HTR-8/SVneo (cell line): ENCODE data around the gene MRPL10.

Experiments used
- DNase-seq: peaks from one replicate; pipeline ENCODE4 v3.0.0; 2011; ENCODE audit warnings: low spot score, mixed read lengths; ENCODE audit not compliant: insufficient read length
- FAIRE-seq: peaks from 2 replicates; lab custom pipeline; 2011; peaks lifted over from hg19 to GRCh38; lab: Jason Lieb, UNC

MRPL10 gene

GRCh38 chr17:47818002-47818695, 13.2 kb downstream of the MRPL10 start:
- FAIRE-seq, result no peak
- no peak for DNase-seq

GRCh38 chr17:47816947-47817346, 14.4 kb downstream of the MRPL10 start:
- no peak for FAIRE-seq
- DNase-seq, result no peak

GRCh38 chr17:47816111-47816735, 15.1 kb downstream of the MRPL10 start:
- DNase-seq (no peak), FAIRE-seq (peak; percentile 44)

GRCh38 chr17:47815106-47815918, 16.0 kb downstream of the MRPL10 start:
- no peak for FAIRE-seq
- no peak for DNase-seq

- no peak for DNase-seq
- no peak for FAIRE-seq
These were observed 17.8 kb downstream of the MRPL10 start for GRCh38 chr17:47813512-47814031.

- DNase-seq (no peak), FAIRE-seq (no peak)
These were observed 18.3 kb downstream of the MRPL10 start for GRCh38 chr17:47813077-47813476.

GRCh38 chr17:47812146-47812920, 19.0 kb downstream of the MRPL10 start:
- DNase-seq (no peak), FAIRE-seq (no peak)

- no peak for DNase-seq
- no peak for FAIRE-seq
These were observed 19.6 kb downstream of the MRPL10 start for GRCh38 chr17:47811709-47812108.

GRCh38 chr17:47810901-47811635, 20.3 kb downstream of the MRPL10 start:
- FAIRE-seq (peak; percentile 55), DNase-seq (no peak)

- FAIRE-seq (peak; percentile 95), DNase-seq (peak; percentile 82)
These were observed 21.0 kb downstream of the MRPL10 start for GRCh38 chr17:47810200-47810821.

GRCh38 chr17:47808830-47809480, 22.4 kb downstream of the MRPL10 start:
- DNase-seq, result no peak
- peak; percentile 20 for FAIRE-seq

GRCh38 chr17:47808036-47808829, 23.1 kb downstream of the MRPL10 start:
- FAIRE-seq (no peak), DNase-seq (no peak)

GRCh38 chr17:47807421-47807820, 23.9 kb downstream of the MRPL10 start:
- no peak for FAIRE-seq
- no peak for DNase-seq

- no peak for FAIRE-seq
- no peak for DNase-seq
These were observed 24.5 kb downstream of the MRPL10 start for GRCh38 chr17:47806913-47807255.

GRCh38 chr17:47806026-47806912, 25.1 kb downstream of the MRPL10 start:
- FAIRE-seq (no peak), DNase-seq (no peak)

- no peak for DNase-seq
- FAIRE-seq, result peak; percentile 54
These were observed 26.9 kb downstream of the MRPL10 start for GRCh38 chr17:47804461-47804860.

GRCh38 chr17:47803751-47804150, 27.6 kb downstream of the MRPL10 start:
- FAIRE-seq, result peak; percentile 44
- DNase-seq, result no peak
